Mesangial cell (primary cell): Measurements from ENCODE around the gene CYP4V2. TPM values are rescaled to one million over a fixed set of nuclear protein-coding genes. Genes with fewer than 3 reads are reported as not detected.

Source experiments
- total RNA-seq: library from RNA; depleted of rRNA; stranded (reverse); fragments of >200 nt; gene quantifications from 2 replicates; pipeline ENCODE4 v1.2.3, GENCODE V29; 2015

Gene CYP4V2
- total RNA-seq: 7.5 and 18.3 TPM in 2 replicates

GRCh38 chr4:186191200-186192065, at the start of gene CYP4V2:
Gene CYP4V2, plus strand, starts transcription at chr4:186191567. Its CDS starts 257 bp downstream, at chr4:186191824.

DNA sequence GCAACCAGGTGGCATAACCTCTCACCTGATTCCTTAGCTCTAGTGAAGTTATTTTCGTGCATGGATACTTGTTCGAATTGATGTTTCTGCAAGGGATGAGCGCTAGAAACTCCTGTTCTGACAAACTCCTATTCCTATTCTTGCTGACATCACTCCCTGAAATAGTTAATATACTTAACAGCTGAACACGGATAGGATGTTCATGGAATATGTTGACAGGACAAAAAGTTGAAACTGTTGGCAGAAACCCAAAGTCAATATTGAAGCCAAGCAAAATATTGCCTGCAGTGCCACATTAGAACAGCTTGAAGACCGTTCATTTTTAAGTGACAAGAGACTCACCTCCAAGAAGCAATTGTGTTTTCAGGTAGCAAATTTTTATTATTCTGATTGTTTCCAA, 35.9 kb downstream of the CYP4V2 start, which contains the start of gene KLKB1:
Gene KLKB1 (plus strand): TSS at position 287 of the 400 bp plus-strand sequence. CDS start 689 bp downstream, outside the sequence.

Other genes with a start within 250 kb of the CYP4V2 start
- 0.98 and 5.1 TPM in 2 replicates for gene TLR3, start 122.4 kb upstream of the CYP4V2 start, total RNA-seq
- gene FAM149A, start 86.9 kb upstream of the CYP4V2 start, total RNA-seq: 10.4 and 37.8 TPM in 2 replicates
- gene KLKB1, start 35.9 kb downstream of the CYP4V2 start, total RNA-seq: 0.38 TPM in 1 of 2 replicates, not detected in the other
- not detected in 2 replicates for gene F11, start 74.6 kb downstream of the CYP4V2 start, total RNA-seq